DND-41 (cell line): ENCODE data around the gene FBXL15.

Source experiments
- EZH2 ChIP-seq: IDR thresholded peaks from 3 replicates; pipeline ENCODE4 v1.6.1; 2012; ENCODE audit warnings: borderline replicate concordance, low read depth, mild to moderate bottlenecking, moderate library complexity, low read length, inconsistent platforms; ENCODE audit not compliant: severe bottlenecking
- TF ChIP-seq, protein P1 (sequence below): IDR thresholded peaks from 2 replicates; pipeline ENCODE4 v1.5.1; 2012; ENCODE audit warnings: borderline replicate concordance, low read length, moderate library complexity, mild to moderate bottlenecking; ENCODE audit not compliant: poor library complexity, severe bottlenecking; ENCODE audit errors: extremely low read depth

DNA sequence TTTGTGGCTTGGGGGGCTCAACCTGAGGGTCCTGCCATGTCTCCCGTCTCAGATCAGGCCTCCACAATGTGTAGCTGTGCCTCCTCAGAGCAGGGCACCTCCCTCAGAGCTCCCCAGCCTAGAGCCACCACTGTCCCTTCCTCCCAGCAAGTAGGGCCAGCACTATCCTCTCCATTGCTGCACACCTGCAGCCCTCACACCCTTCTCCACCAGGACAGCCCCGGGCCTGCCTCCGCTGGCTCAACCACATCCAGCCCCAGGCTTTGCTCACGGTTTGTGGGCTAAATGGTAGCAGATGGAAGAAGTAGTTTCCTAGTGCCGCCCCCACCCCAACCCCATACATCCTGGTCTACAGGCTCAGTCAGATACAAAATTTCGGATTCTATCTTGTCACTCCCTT, 15.0 kb upstream of the FBXL15 start:
- TF ChIP-seq, protein P1, sequence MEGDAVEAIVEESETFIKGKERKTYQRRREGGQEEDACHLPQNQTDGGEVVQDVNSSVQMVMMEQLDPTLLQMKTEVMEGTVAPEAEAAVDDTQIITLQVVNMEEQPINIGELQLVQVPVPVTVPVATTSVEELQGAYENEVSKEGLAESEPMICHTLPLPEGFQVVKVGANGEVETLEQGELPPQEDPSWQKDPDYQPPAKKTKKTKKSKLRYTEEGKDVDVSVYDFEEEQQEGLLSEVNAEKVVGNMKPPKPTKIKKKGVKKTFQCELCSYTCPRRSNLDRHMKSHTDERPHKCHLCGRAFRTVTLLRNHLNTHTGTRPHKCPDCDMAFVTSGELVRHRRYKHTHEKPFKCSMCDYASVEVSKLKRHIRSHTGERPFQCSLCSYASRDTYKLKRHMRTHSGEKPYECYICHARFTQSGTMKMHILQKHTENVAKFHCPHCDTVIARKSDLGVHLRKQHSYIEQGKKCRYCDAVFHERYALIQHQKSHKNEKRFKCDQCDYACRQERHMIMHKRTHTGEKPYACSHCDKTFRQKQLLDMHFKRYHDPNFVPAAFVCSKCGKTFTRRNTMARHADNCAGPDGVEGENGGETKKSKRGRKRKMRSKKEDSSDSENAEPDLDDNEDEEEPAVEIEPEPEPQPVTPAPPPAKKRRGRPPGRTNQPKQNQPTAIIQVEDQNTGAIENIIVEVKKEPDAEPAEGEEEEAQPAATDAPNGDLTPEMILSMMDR, result no peak
- no peak for TF ChIP-seq EZH2
